DOHH2 (cell line): ENCODE results near the gene VCL.

Experiments used
- CTCF ChIP-seq: fragments of 200-600 bp; sonication (generic); IDR thresholded peaks from one replicate; pipeline ENCODE4 v1.5.1; 2014; ENCODE audit warnings: antibody characterized with exemption, mild to moderate bottlenecking, low read depth, low read length; ENCODE audit not compliant: poor library complexity, severe bottlenecking
- EZH2phosphoT487 ChIP-seq: fragments of 200-600 bp; sonication (generic); IDR thresholded peaks from 2 replicates; pipeline ENCODE4 v1.6.1; 2017; ENCODE audit warnings: borderline replicate concordance, mild to moderate bottlenecking, antibody characterized with exemption, low read length, moderate library complexity, mixed read lengths

GRCh38 chr10:74040200-74041126 lies 42.5 kb downstream of the VCL start:
- no peak for TF ChIP-seq CTCF
- no peak for TF ChIP-seq EZH2phosphoT487
